NB4 (cell line): ENCODE data around the gene MTA2.

Source experiments
- DNase-seq: peaks from one replicate; pipeline ENCODE4 v3.0.0; 2010; ENCODE audit warnings: low read depth
- H3K4me3 ChIP-seq: one replicate; pipeline ENCODE4 v1.5.1; 2011; ENCODE audit warnings: mild to moderate bottlenecking, low read depth, low read length, moderate library complexity
- MYC ChIP-seq: IDR thresholded peaks from 2 replicates; pipeline ENCODE4 v1.6.1; 2011; ENCODE audit warnings: low read depth, low read length
- POLR2A ChIP-seq: IDR thresholded peaks from 2 replicates; pipeline ENCODE4 v1.6.1; 2011; ENCODE audit warnings: mild to moderate bottlenecking; ENCODE audit not compliant: insufficient read length; ENCODE audit errors: extremely low read depth
- TF ChIP-seq, protein P1 (sequence below): IDR thresholded peaks from 2 replicates; pipeline ENCODE4 v1.6.1; 2011; ENCODE audit warnings: low read depth, low read length
- TF ChIP-seq, protein P2 (sequence below): IDR thresholded peaks from one replicate; pipeline ENCODE4 v1.5.1; 2012; ENCODE audit warnings: low read depth, low read length

Gene MTA2

DNA sequence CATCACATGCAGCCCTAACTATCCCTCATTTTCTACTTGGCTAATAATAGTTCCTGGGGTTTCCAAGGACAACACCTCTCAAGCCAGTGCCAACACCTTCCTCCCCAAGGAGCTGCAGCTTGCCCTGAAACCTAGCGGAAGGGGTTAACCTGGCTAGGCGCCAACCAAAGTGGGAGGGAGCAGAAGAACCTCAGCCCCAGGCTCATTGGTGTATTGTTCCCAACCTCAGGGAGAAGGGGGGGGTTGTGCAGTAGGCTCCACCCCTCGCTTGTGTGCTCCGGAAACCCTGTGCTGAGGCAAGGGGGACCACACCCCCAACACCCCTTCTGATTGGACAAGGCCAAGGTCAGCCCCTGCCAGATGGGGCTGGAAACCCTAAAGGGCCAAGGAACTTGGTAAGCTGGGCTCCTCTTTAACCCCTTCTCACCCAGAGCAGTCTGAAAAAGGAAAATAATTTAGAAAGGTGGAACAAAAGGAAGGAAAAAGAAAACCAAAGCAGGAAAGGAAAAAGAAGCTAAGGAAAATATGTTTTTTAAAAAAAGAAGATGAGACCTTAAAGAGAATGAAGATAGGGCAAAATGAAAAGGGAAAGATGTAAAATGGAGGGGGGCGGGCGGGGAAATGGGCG lies 2.5 kb downstream of the MTA2 start:
- peak overlapping the region; percentile 93 for H3K4me3 ChIP-seq
- TF ChIP-seq POLR2A (peak; percentile 36), MYC (peak; percentile 50; the same call in 1 of the 2 replicates)
- TF ChIP-seq, protein P1, sequence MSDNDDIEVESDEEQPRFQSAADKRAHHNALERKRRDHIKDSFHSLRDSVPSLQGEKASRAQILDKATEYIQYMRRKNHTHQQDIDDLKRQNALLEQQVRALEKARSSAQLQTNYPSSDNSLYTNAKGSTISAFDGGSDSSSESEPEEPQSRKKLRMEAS: peak; percentile 52
- TF ChIP-seq, protein P2, sequence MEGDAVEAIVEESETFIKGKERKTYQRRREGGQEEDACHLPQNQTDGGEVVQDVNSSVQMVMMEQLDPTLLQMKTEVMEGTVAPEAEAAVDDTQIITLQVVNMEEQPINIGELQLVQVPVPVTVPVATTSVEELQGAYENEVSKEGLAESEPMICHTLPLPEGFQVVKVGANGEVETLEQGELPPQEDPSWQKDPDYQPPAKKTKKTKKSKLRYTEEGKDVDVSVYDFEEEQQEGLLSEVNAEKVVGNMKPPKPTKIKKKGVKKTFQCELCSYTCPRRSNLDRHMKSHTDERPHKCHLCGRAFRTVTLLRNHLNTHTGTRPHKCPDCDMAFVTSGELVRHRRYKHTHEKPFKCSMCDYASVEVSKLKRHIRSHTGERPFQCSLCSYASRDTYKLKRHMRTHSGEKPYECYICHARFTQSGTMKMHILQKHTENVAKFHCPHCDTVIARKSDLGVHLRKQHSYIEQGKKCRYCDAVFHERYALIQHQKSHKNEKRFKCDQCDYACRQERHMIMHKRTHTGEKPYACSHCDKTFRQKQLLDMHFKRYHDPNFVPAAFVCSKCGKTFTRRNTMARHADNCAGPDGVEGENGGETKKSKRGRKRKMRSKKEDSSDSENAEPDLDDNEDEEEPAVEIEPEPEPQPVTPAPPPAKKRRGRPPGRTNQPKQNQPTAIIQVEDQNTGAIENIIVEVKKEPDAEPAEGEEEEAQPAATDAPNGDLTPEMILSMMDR: no peak
- DNase-seq: peak; percentile 100

DNA sequence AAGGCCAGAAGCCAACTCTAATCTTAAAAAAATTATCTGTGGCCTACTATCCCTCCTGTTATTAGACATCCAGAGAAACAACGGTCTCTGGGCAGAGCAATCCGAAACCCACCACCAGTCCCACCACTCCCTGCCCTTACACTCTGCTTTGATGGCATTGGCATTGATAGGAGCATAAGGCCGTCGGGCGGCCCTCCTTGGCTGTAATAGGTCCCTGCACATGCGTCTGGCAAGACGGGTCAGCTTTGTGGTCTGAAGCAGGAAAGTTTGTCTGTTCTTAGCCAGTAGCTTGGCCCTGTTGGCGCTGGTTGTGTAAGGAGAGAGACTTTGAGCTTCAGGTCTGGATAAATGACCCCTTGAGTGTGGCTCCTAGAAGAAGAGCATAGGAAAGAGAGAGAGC lies 6.5 kb downstream of the MTA2 start:
- H3K4me3 ChIP-seq: no peak overlapping the region
- no peak for TF ChIP-seq MYC
- TF ChIP-seq, protein P1: no peak
- no peak for TF ChIP-seq POLR2A
- TF ChIP-seq, protein P2: no peak
- no peak for DNase-seq

DNA sequence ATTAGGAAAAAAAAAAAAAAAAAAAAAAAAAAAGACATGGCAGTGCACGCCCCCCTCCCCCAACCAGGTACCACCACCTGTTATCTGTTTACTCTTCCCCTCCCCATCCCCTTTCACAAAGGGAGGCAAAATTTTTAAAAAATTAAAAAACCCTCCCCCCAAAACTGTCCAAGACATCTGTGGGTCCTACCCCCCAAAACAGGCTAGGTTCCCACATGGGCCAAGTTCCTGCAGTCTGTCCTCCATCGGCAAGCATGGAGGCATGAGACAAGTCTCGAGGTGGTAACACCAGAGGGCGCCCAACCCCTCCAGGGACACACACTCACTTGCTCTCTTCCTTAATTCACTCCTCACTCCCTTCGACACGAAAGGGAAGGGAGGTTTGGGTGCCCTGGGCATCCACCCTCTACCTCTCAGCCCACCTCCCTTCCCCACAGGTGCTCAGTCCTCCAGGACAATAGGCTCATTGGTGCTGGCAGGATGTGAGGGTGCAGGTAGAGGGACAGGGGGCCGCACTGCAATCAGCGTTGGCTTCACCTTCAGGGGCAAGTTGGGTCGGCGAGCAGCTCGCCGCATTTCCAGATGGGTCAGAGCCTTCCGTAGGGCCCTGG lies 8.1 kb downstream of the MTA2 start:
- DNase-seq: peak; percentile 94
- TF ChIP-seq MYC (peak; percentile 94), POLR2A (no peak)
- TF ChIP-seq, protein P2: peak; percentile 90
- TF ChIP-seq, protein P1: peak; percentile 94
- H3K4me3 ChIP-seq: no peak overlapping the region

DNA sequence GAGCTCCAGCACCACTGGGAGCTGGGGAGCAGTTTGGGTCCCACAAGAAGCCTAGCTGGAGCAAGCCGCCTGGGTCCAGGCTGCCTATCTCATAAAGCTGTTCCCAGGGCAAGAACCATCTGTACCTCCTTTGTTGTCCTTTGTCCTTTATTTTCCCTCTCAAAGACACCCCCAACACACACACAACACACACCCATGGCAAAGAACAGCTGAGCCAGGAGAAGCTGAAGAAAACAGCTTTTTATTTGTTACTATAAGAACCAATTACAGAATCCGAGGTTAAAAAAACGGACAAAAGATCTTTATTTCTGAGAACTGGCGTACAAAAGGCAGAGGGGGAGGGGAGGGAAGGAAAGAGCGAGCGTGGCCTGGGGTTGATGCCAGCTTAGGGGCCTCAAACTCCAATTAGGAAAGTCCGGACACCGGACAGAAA lies 8.7 kb downstream of the MTA2 start:
- TF ChIP-seq MYC (no peak), POLR2A (no peak)
- TF ChIP-seq, protein P1: no peak
- TF ChIP-seq, protein P2: no peak
- no peak for DNase-seq
- H3K4me3 ChIP-seq: peak overlapping the region; percentile 61

DNA sequence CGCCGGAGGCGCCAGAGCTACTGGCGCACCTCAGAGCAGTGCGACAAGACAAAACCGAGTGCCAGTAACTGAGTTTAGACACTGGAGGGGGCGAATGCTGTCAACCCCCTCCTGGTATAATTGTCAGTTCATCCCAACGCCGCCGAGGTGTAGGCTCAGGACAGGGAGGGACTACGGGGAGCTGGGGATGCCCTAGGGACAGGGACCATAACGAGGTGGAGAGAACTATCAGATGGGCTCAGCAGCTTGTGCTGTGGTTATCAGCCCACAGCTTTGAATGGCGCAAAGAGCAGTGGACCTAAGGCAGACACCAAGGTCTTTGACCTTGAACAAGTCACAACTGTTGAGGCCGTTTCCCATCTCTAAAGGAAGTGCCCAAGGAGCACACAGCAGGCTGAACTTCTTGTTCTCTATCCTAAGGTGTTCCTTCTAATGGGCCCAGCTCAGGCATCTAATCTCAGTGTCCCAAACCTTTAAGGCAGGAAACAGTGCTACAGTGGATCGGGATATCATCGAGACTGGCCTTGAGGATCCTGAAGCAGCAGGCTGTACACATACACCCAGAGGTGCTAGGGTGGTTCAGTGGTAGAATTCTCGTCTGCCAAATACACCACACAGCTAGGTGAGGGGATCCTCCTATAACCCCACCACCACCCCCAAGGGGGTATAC lies 9.4 kb downstream of the MTA2 start:
- TF ChIP-seq, protein P1: no peak
- TF ChIP-seq, protein P2: peak; percentile 17
- H3K4me3 ChIP-seq: peak overlapping the region; percentile 61
- DNase-seq: no peak
